Gastroesophageal sphincter (tissue), 3 donors: Measurements from ENCODE around the gene C8A.

Experiments used
- CTCF ChIP-seq, 4 experiments: fragments of 200-600 bp in 2 of 4; fragments of 450-650 bp in 2 of 4; sonication (generic) in 1 of 4; IDR thresholded peaks; one replicate each; pipeline ENCODE4 v1.5.1; 2017 to 2019; ENCODE audit warnings: antibody characterized with exemption in 4 of 4, mild to moderate bottlenecking in 2 of 4, moderate library complexity in 2 of 4
- EP300 ChIP-seq: sonication (generic); formaldehyde crosslinking; IDR thresholded peaks from one replicate; pipeline ENCODE4 v1.6.1; 2017; ENCODE audit warnings: antibody characterized with exemption, mild to moderate bottlenecking
- POLR2A ChIP-seq, 2 donors: fragments of 450-650 bp; IDR thresholded peaks; one replicate each; pipeline ENCODE4 v1.6.1; 2017; ENCODE audit warnings: antibody characterized with exemption in 2 of 2, mild to moderate bottlenecking in 2 of 2, moderate library complexity in 1 of 2
- POLR2AphosphoS5 ChIP-seq: sonication (generic); formaldehyde crosslinking; IDR thresholded peaks from one replicate; pipeline ENCODE4 v1.6.1; 2017; ENCODE audit warnings: antibody characterized with exemption

GRCh38 chr1:56897150-56898004 is 42.8 kb downstream of the C8A start:
- TF ChIP-seq CTCF (IDR thresholded peaks at IDR 0.05): no peak
- no peak for TF ChIP-seq POLR2AphosphoS5
- no peak for TF ChIP-seq POLR2A (IDR thresholded peaks at IDR 0.05)
- TF ChIP-seq EP300: no peak
